Neutrophil (primary cell): ENCODE measurements around the gene CCNL1.

Experiments
- H3K27ac ChIP-seq: fragments of 200-600 bp; sonication (generic); 2 replicates; pipeline ENCODE4 v1.5.1; 2016; ENCODE audit warnings: mild to moderate bottlenecking, moderate library complexity
- H3K27me3 ChIP-seq: fragments of 200-600 bp; sonication (generic); 2 replicates; pipeline ENCODE4 v1.6.0; 2016; ENCODE audit warnings: mild to moderate bottlenecking
- H3K36me3 ChIP-seq: fragments of 200-600 bp; sonication (generic); 2 replicates; pipeline ENCODE4 v1.5.1; 2017
- H3K4me1 ChIP-seq, 2 experiments: fragments of 200-600 bp in 1 of 2; sonication (generic) in 1 of 2; 1 replicate in 1 of 2; 2 replicates in 1 of 2; pipeline versions ENCODE4 v1.5.1 to v1.6.1; 2013 to 2016; ENCODE audit warnings: low read depth in 1 of 2, low read length in 1 of 2, mild to moderate bottlenecking in 1 of 2, moderate library complexity in 1 of 2; ENCODE audit not compliant: control insufficient read depth in 1 of 2, insufficient read depth in 1 of 2
- H3K4me3 ChIP-seq, 2 experiments: fragments of 200-600 bp in 1 of 2; sonication (generic) in 1 of 2; 1 replicate in 1 of 2; 2 replicates in 1 of 2; pipeline ENCODE4 v1.5.1; 2013 to 2016; ENCODE audit warnings: low read depth in 1 of 2, low read length in 1 of 2, mild to moderate bottlenecking in 1 of 2, moderate library complexity in 1 of 2
- H3K9me3 ChIP-seq: fragments of 200-600 bp; sonication (generic); 2 replicates; pipeline ENCODE4 v1.5.1; 2016
- CTCF ChIP-seq: fragments of 200-600 bp; sonication (generic); IDR thresholded peaks from 2 replicates; pipeline ENCODE4 v1.5.1; 2016; ENCODE audit warnings: antibody characterized with exemption

The CCNL1 gene

GRCh38 chr3:157157836-157158235 is 2.1 kb downstream of the CCNL1 start:
- TF ChIP-seq CTCF, result no peak
- peaks cover 63 to 72% of the 10 kb centered on the region in 2 experiments for H3K4me1 ChIP-seq
- H3K36me3 ChIP-seq, result peaks cover 61% of the 10 kb centered on the region
- peak overlapping the region; percentile 98 for H3K4me3 ChIP-seq
- no peaks in the 10 kb centered on the region for H3K27me3 ChIP-seq
- H3K27ac ChIP-seq, result peak overlapping the region; percentile 99
- H3K9me3 ChIP-seq, result no peaks in the 10 kb centered on the region

- Histone ChIP-seq H3K4me1 (peaks cover 63 to 69% of the 10 kb centered on the region in 2 experiments), H3K27me3 (no peaks in the 10 kb centered on the region), H3K36me3 (peaks cover 69% of the 10 kb centered on the region), H3K27ac (peak overlapping the region; percentile 99), H3K4me3 (peak overlapping the region in 1 of 2 experiments; percentile 98), H3K9me3 (no peaks in the 10 kb centered on the region)
- no peak for TF ChIP-seq CTCF
These were observed 2.9 kb downstream of the CCNL1 start for GRCh38 chr3:157156837-157157635.

GRCh38 chr3:157155591-157155990 is 4.4 kb downstream of the CCNL1 start:
- Histone ChIP-seq H3K4me1 (peaks cover 51 to 57% of the 10 kb centered on the region in 2 experiments), H3K27ac (peak overlapping the region; percentile 26)

GRCh38 chr3:157154563-157155330 is 5.2 kb downstream of the CCNL1 start:
- H3K4me1 ChIP-seq, result peaks cover 51 to 53% of the 10 kb centered on the region in 2 experiments
- no peak for TF ChIP-seq CTCF
- H3K27ac ChIP-seq, result no peak overlapping the region
- H3K36me3 ChIP-seq, result peaks cover 92% of the 10 kb centered on the region
- H3K27me3 ChIP-seq, result no peaks in the 10 kb centered on the region
- H3K4me3 ChIP-seq, result no peak overlapping the region
- H3K9me3 ChIP-seq, result no peaks in the 10 kb centered on the region

More at GRCh38 chr3:157155591-157155990, 4.4 kb downstream of the CCNL1 start:
- no peaks in the 10 kb centered on the region for H3K9me3 ChIP-seq
- no peak overlapping the region for H3K4me3 ChIP-seq
- TF ChIP-seq CTCF, result no peak
- H3K36me3 ChIP-seq, result peaks cover 84% of the 10 kb centered on the region
- H3K27me3 ChIP-seq, result no peaks in the 10 kb centered on the region

GRCh38 chr3:157152930-157153329 is 7.0 kb downstream of the CCNL1 start:
- no peak overlapping the region for H3K4me3 ChIP-seq
- no peaks in the 10 kb centered on the region for H3K27me3 ChIP-seq
- no peaks in the 10 kb centered on the region for H3K9me3 ChIP-seq
- H3K36me3 ChIP-seq, result peaks cover 100% of the 10 kb centered on the region
- peaks cover 37 to 38% of the 10 kb centered on the region in 2 experiments for H3K4me1 ChIP-seq
- H3K27ac ChIP-seq, result no peak overlapping the region
- TF ChIP-seq CTCF, result no peak
